Measurements from ENCODE around the gene OR3A2. TPM values are rescaled to one million over a fixed set of nuclear protein-coding genes. Genes with fewer than 3 reads are reported as not detected.

The OR3A2 gene
- total RNA-seq = under 0.01 TPM in 1 of 2 replicates, not detected in the other

GRCh38 chr17:3385869-3386816, at the start of gene OR3A2:
OR3A2 (minus strand) TSS chr17:3386308.

GRCh38 chr17:3433741-3434140, 47.6 kb upstream of the OR3A2 start, which contains the start of gene OR1E2:
OR1E2 (minus strand) TSS chr17:3433841; CDS start chr17:3433841, 0 bp downstream.

GRCh38 chr17:3411070-3411469, 25.0 kb upstream of the OR3A2 start, which contains the start of gene OR3A3:
OR3A3 (plus strand) TSS chr17:3411370.

GRCh38 chr17:3398310-3398709, 12.2 kb upstream of the OR3A2 start, which contains the start of gene OR1E1:
OR1E1 (minus strand) TSS chr17:3398410; CDS start chr17:3398410, 0 bp downstream.

GRCh38 chr17:3298260-3298659, 87.8 kb downstream of the OR3A2 start, which contains the start of gene OR3A1:
OR3A1 (minus strand) TSS chr17:3298360; CDS start chr17:3292582, 5,778 bp downstream.

Other genes starting within 250 kb of the OR3A2 start
- gene OR1A2, start 188.8 kb downstream of the OR3A2 start, total RNA-seq = not detected in 2 replicates
- not detected in 2 replicates for gene OR1A1, start 178.6 kb downstream of the OR3A2 start, total RNA-seq
- under 0.01 TPM in 1 of 2 replicates, not detected in the other for gene OR3A1, start 87.9 kb downstream of the OR3A2 start, total RNA-seq
- not detected in 2 replicates for gene OR1E1, start 12.1 kb upstream of the OR3A2 start, total RNA-seq
- not detected in 2 replicates for gene OR3A3, start 25.1 kb upstream of the OR3A2 start, total RNA-seq
- not detected in 2 replicates for gene OR1E2, start 47.5 kb upstream of the OR3A2 start, total RNA-seq
- gene SPATA22, start 85.5 kb upstream of the OR3A2 start, total RNA-seq = 0.30 and 1.3 TPM in 2 replicates
- under 0.01 TPM in 1 of 2 replicates, not detected in the other for gene ASPA, start 89.7 kb upstream of the OR3A2 start, total RNA-seq
- gene TRPV3, start 171.5 kb upstream of the OR3A2 start, total RNA-seq = under 0.01 TPM in 1 of 2 replicates, not detected in the other
- gene TRPV1, start 223.1 kb upstream of the OR3A2 start, total RNA-seq = 0.32 and 0.76 TPM in 2 replicates
- 12.3 and 15.8 TPM in 2 replicates for gene SHPK, start 249.9 kb upstream of the OR3A2 start, total RNA-seq

Measured in epithelial cell of umbilical artery (primary cell).